Activated naive CD4-positive, alpha-beta T cell treated with anti-CD3 and anti-CD28 coated beads, Interleukin-2, amount 50 U/mL, for 24 hours (primary cell): ENCODE measurements around the gene RASSF5.

Experiments
- H3K27ac Mint-ChIP-seq: one replicate; pipeline ENCODE4 v1.8.0; 2021; ENCODE audit warnings: mild to moderate bottlenecking, mixed read lengths
- H3K27me3 Mint-ChIP-seq: one replicate; pipeline ENCODE4 v1.8.0; 2021; ENCODE audit warnings: mixed read lengths
- H3K36me3 Mint-ChIP-seq: one replicate; pipeline ENCODE4 v1.8.0; 2021; ENCODE audit warnings: mixed read lengths
- H3K4me1 Mint-ChIP-seq: one replicate; pipeline ENCODE4 v1.8.0; 2021; ENCODE audit warnings: mixed read lengths
- H3K4me3 Mint-ChIP-seq: one replicate; pipeline ENCODE4 v1.8.0; 2021; ENCODE audit warnings: mild to moderate bottlenecking, mixed read lengths
- H3K9me3 Mint-ChIP-seq: one replicate; pipeline ENCODE4 v1.8.0; 2021; ENCODE audit warnings: mixed read lengths

The RASSF5 gene

GRCh38 chr1:206507284-206508129 lies at the start of gene RASSF5:
RASSF5 (plus strand) TSS chr1:206507531; CDS start chr1:206507603, 72 bp downstream.
- H3K27ac Mint-ChIP-seq, result no peak within 1 kb of the TSS
- peaks cover 40% of the 10 kb centered on the region for H3K4me1 Mint-ChIP-seq

GRCh38 chr1:206459703-206460102 lies 47.6 kb upstream of the RASSF5 start:
- no peaks in the 10 kb centered on the region for H3K9me3 Mint-ChIP-seq
- H3K4me1 Mint-ChIP-seq, result peaks cover 26% of the 10 kb centered on the region
- no peak overlapping the region for H3K27ac Mint-ChIP-seq
- H3K27me3 Mint-ChIP-seq, result no peaks in the 10 kb centered on the region
- peaks cover 2% of the 10 kb centered on the region for H3K36me3 Mint-ChIP-seq
- no peak overlapping the region for H3K4me3 Mint-ChIP-seq

More at GRCh38 chr1:206507284-206508129, at the start of gene RASSF5:
- Mint-ChIP-seq H3K4me3 (peak within 1 kb of the TSS; percentile 75), H3K27me3 (peaks cover 5% of the 10 kb centered on the region), H3K36me3 (no peaks in the 10 kb centered on the region), H3K9me3 (no peaks in the 10 kb centered on the region)

- Mint-ChIP-seq H3K36me3 (no peaks in the 10 kb centered on the region), H3K27ac (no peak overlapping the region), H3K9me3 (peaks cover under 1% of the 10 kb centered on the region), H3K27me3 (no peaks in the 10 kb centered on the region), H3K4me3 (no peak overlapping the region), H3K4me1 (peaks cover 38% of the 10 kb centered on the region)
Observed at GRCh38 chr1:206460836-206461426, 46.4 kb upstream of the RASSF5 start.

- peak overlapping the region; percentile 6 for H3K27ac Mint-ChIP-seq
- H3K4me1 Mint-ChIP-seq, result peaks cover 47% of the 10 kb centered on the region
- no peaks in the 10 kb centered on the region for H3K36me3 Mint-ChIP-seq
- H3K9me3 Mint-ChIP-seq, result peaks cover 4% of the 10 kb centered on the region
- H3K4me3 Mint-ChIP-seq, result no peak overlapping the region
- no peaks in the 10 kb centered on the region for H3K27me3 Mint-ChIP-seq
Observed at GRCh38 chr1:206461602-206462455, 45.5 kb upstream of the RASSF5 start.

GRCh38 chr1:206463137-206463536 lies 44.2 kb upstream of the RASSF5 start:
- Mint-ChIP-seq H3K4me1 (peaks cover 60% of the 10 kb centered on the region), H3K27me3 (no peaks in the 10 kb centered on the region), H3K9me3 (peaks cover 4% of the 10 kb centered on the region), H3K4me3 (peak overlapping the region; percentile 19), H3K27ac (peak overlapping the region; percentile 63), H3K36me3 (no peaks in the 10 kb centered on the region)

- Mint-ChIP-seq H3K4me1 (peaks cover 68% of the 10 kb centered on the region), H3K4me3 (no peak overlapping the region), H3K36me3 (no peaks in the 10 kb centered on the region), H3K27me3 (no peaks in the 10 kb centered on the region), H3K9me3 (peaks cover 4% of the 10 kb centered on the region), H3K27ac (no peak overlapping the region)
Observed at GRCh38 chr1:206463911-206464310, 43.4 kb upstream of the RASSF5 start.

- Mint-ChIP-seq H3K36me3 (no peaks in the 10 kb centered on the region), H3K4me1 (peaks cover 74% of the 10 kb centered on the region), H3K27me3 (no peaks in the 10 kb centered on the region), H3K27ac (peak overlapping the region; percentile 66), H3K9me3 (peaks cover 4% of the 10 kb centered on the region), H3K4me3 (no peak overlapping the region)
Observed at GRCh38 chr1:206464456-206464964, 42.8 kb upstream of the RASSF5 start.

GRCh38 chr1:206465951-206466350 lies 41.4 kb upstream of the RASSF5 start:
- H3K4me3 Mint-ChIP-seq, result peak overlapping the region; percentile 61

GRCh38 chr1:206466840-206467649 lies 40.3 kb upstream of the RASSF5 start:
- Mint-ChIP-seq H3K27me3 (no peaks in the 10 kb centered on the region), H3K36me3 (no peaks in the 10 kb centered on the region), H3K4me3 (peak overlapping the region; percentile 34), H3K4me1 (peaks cover 86% of the 10 kb centered on the region), H3K27ac (peak overlapping the region; percentile 19), H3K9me3 (peaks cover 4% of the 10 kb centered on the region)

More at GRCh38 chr1:206465951-206466350, 41.4 kb upstream of the RASSF5 start:
- H3K27ac Mint-ChIP-seq, result peak overlapping the region; percentile 76
- no peaks in the 10 kb centered on the region for H3K27me3 Mint-ChIP-seq
- peaks cover 83% of the 10 kb centered on the region for H3K4me1 Mint-ChIP-seq
- H3K36me3 Mint-ChIP-seq, result no peaks in the 10 kb centered on the region
- H3K9me3 Mint-ChIP-seq, result peaks cover 4% of the 10 kb centered on the region

- Mint-ChIP-seq H3K27ac (peak overlapping the region; percentile 56), H3K27me3 (no peaks in the 10 kb centered on the region), H3K4me1 (peaks cover 88% of the 10 kb centered on the region), H3K36me3 (no peaks in the 10 kb centered on the region), H3K4me3 (peak overlapping the region; percentile 27), H3K9me3 (peaks cover 4% of the 10 kb centered on the region)
Observed at GRCh38 chr1:206467915-206468314, 39.4 kb upstream of the RASSF5 start.

- peaks cover 4% of the 10 kb centered on the region for H3K9me3 Mint-ChIP-seq
- H3K4me1 Mint-ChIP-seq, result peaks cover 88% of the 10 kb centered on the region
- H3K36me3 Mint-ChIP-seq, result peaks cover 2% of the 10 kb centered on the region
- no peaks in the 10 kb centered on the region for H3K27me3 Mint-ChIP-seq
- peak overlapping the region; percentile 56 for H3K27ac Mint-ChIP-seq
- H3K4me3 Mint-ChIP-seq, result peak overlapping the region; percentile 4
Observed at GRCh38 chr1:206468571-206468970, 38.8 kb upstream of the RASSF5 start.

- Mint-ChIP-seq H3K4me1 (peaks cover 87% of the 10 kb centered on the region), H3K27ac (peak overlapping the region; percentile 91), H3K4me3 (peak overlapping the region; percentile 82), H3K9me3 (peaks cover 4% of the 10 kb centered on the region), H3K36me3 (peaks cover 2% of the 10 kb centered on the region), H3K27me3 (no peaks in the 10 kb centered on the region)
Observed at GRCh38 chr1:206469411-206469932, 37.9 kb upstream of the RASSF5 start.

GRCh38 chr1:206469933-206470691 lies 37.2 kb upstream of the RASSF5 start, which contains the start of gene IKBKE:
IKBKE (plus strand) TSS chr1:206470476; CDS start chr1:206473228, 2,752 bp downstream.
- Mint-ChIP-seq H3K27ac (peak within 1 kb of the TSS; percentile 91), H3K4me1 (peaks cover 83% of the 10 kb centered on the region), H3K4me3 (peak within 1 kb of the TSS; percentile 82), H3K27me3 (no peaks in the 10 kb centered on the region), H3K36me3 (peaks cover 3% of the 10 kb centered on the region), H3K9me3 (peaks cover 4% of the 10 kb centered on the region)
